ENCODE results near the gene RAI2. TPM values are rescaled to one million over a fixed set of nuclear protein-coding genes. Genes with fewer than 3 reads are reported as not detected.

RAI2 gene
- total RNA-seq, 2 donors from 2014 or later, result 1.1 TPM; not detected in 1

- no peak for ATAC-seq
- Mint-ChIP-seq H3K9me3 (no peaks in the 10 kb centered on the region), H3K36me3 (no peaks in the 10 kb centered on the region), H3K4me3 (no peak overlapping the region), H3K4me1 (ENCODE audit: low read depth in 2 of 2) (no peaks in the 10 kb centered on the region), H3K27ac (no peak overlapping the region), H3K27me3 (peaks cover 0 to 15% of the 10 kb centered on the region in 2 donors)
- DNase-seq (ENCODE audit: low spot score), result no peak
Measured at GRCh38 chrX:17818726-17819125, 42.4 kb downstream of the RAI2 start.

- no peaks in the 10 kb centered on the region for H3K4me1 Mint-ChIP-seq (ENCODE audit: low read depth in 2 of 2)
- DNase-seq (ENCODE audit: low spot score) (no peak), ATAC-seq (no peak)
- no peaks in the 10 kb centered on the region for H3K9me3 Mint-ChIP-seq
- peaks cover 0 to 18% of the 10 kb centered on the region in 2 donors for H3K27me3 Mint-ChIP-seq
- no peak overlapping the region for H3K27ac Mint-ChIP-seq
- H3K4me3 Mint-ChIP-seq, result no peak overlapping the region
- H3K36me3 Mint-ChIP-seq, result no peaks in the 10 kb centered on the region
Measured at GRCh38 chrX:17817251-17817650, 43.8 kb downstream of the RAI2 start.

GRCh38 chrX:17814557-17814956 is 46.5 kb downstream of the RAI2 start:
- Mint-ChIP-seq H3K4me1 (ENCODE audit: low read depth in 2 of 2) (no peaks in the 10 kb centered on the region), H3K27me3 (peaks cover 0 to 13% of the 10 kb centered on the region in 2 donors), H3K36me3 (no peaks in the 10 kb centered on the region), H3K27ac (no peak overlapping the region), H3K9me3 (no peaks in the 10 kb centered on the region), H3K4me3 (no peak overlapping the region)
- DNase-seq (ENCODE audit: low spot score), result no peak
- ATAC-seq, result no peak

GRCh38 chrX:17814059-17814458 is 47.0 kb downstream of the RAI2 start:
- H3K4me1 Mint-ChIP-seq (ENCODE audit: low read depth in 2 of 2), result no peaks in the 10 kb centered on the region
- H3K4me3 Mint-ChIP-seq, result no peak overlapping the region
- H3K36me3 Mint-ChIP-seq, result no peaks in the 10 kb centered on the region
- DNase-seq (ENCODE audit: low spot score) (no peak), ATAC-seq (no peak)
- no peak overlapping the region for H3K27ac Mint-ChIP-seq
- peaks cover 0 to 15% of the 10 kb centered on the region in 2 donors for H3K27me3 Mint-ChIP-seq
- H3K9me3 Mint-ChIP-seq, result no peaks in the 10 kb centered on the region

GRCh38 chrX:17813277-17813676 is 47.8 kb downstream of the RAI2 start:
- no peak overlapping the region for H3K27ac Mint-ChIP-seq
- no peak for DNase-seq (ENCODE audit: low spot score)

GRCh38 chrX:17812763-17813162 is 48.3 kb downstream of the RAI2 start:
- Mint-ChIP-seq H3K9me3 (no peaks in the 10 kb centered on the region), H3K36me3 (no peaks in the 10 kb centered on the region), H3K4me1 (ENCODE audit: low read depth in 2 of 2) (no peaks in the 10 kb centered on the region), H3K27me3 (peaks cover 0 to 16% of the 10 kb centered on the region in 2 donors), H3K27ac (no peak overlapping the region), H3K4me3 (no peak overlapping the region)
- no peak for ATAC-seq
- DNase-seq (ENCODE audit: low spot score), result no peak

More at GRCh38 chrX:17813277-17813676, 47.8 kb downstream of the RAI2 start:
- Mint-ChIP-seq H3K4me1 (ENCODE audit: low read depth in 2 of 2) (no peaks in the 10 kb centered on the region), H3K9me3 (no peaks in the 10 kb centered on the region), H3K36me3 (no peaks in the 10 kb centered on the region), H3K4me3 (no peak overlapping the region), H3K27me3 (peaks cover 0 to 16% of the 10 kb centered on the region in 2 donors)
- ATAC-seq, result no peak

GRCh38 chrX:17809984-17810383 is 51.1 kb downstream of the RAI2 start:
- no peaks in the 10 kb centered on the region for H3K9me3 Mint-ChIP-seq
- no peak for DNase-seq (ENCODE audit: low spot score)
- no peak overlapping the region for H3K4me3 Mint-ChIP-seq
- peaks cover 0 to 8% of the 10 kb centered on the region in 2 donors for H3K27me3 Mint-ChIP-seq
- no peak overlapping the region for H3K27ac Mint-ChIP-seq
- no peaks in the 10 kb centered on the region for H3K4me1 Mint-ChIP-seq (ENCODE audit: low read depth in 2 of 2)
- H3K36me3 Mint-ChIP-seq, result no peaks in the 10 kb centered on the region
- ATAC-seq, result no peak

- ATAC-seq (no peak), DNase-seq (ENCODE audit: low spot score) (no peak)
- Mint-ChIP-seq H3K9me3 (no peaks in the 10 kb centered on the region), H3K4me1 (ENCODE audit: low read depth in 2 of 2) (no peaks in the 10 kb centered on the region), H3K27me3 (peaks cover 0 to 8% of the 10 kb centered on the region in 2 donors), H3K36me3 (no peaks in the 10 kb centered on the region), H3K4me3 (no peak overlapping the region), H3K27ac (no peak overlapping the region)
Measured at GRCh38 chrX:17809273-17809672, 51.8 kb downstream of the RAI2 start.

- Mint-ChIP-seq H3K4me3 (no peak overlapping the region), H3K27ac (no peak overlapping the region), H3K27me3 (peaks cover 0 to 3% of the 10 kb centered on the region in 2 donors), H3K9me3 (no peaks in the 10 kb centered on the region), H3K4me1 (ENCODE audit: low read depth in 2 of 2) (no peaks in the 10 kb centered on the region), H3K36me3 (no peaks in the 10 kb centered on the region)
- no peak for ATAC-seq
- DNase-seq (ENCODE audit: low spot score), result no peak
Measured at GRCh38 chrX:17805120-17805519, 56.0 kb downstream of the RAI2 start.

GRCh38 chrX:17803449-17803848 is 57.6 kb downstream of the RAI2 start:
- H3K36me3 Mint-ChIP-seq, result no peaks in the 10 kb centered on the region
- DNase-seq (ENCODE audit: low spot score), result no peak
- ATAC-seq, result no peak
- H3K4me1 Mint-ChIP-seq (ENCODE audit: low read depth in 2 of 2), result no peaks in the 10 kb centered on the region
- H3K4me3 Mint-ChIP-seq, result no peak overlapping the region
- H3K27ac Mint-ChIP-seq, result no peak overlapping the region
- no peaks in the 10 kb centered on the region for H3K27me3 Mint-ChIP-seq
- no peaks in the 10 kb centered on the region for H3K9me3 Mint-ChIP-seq

- Mint-ChIP-seq H3K4me3 (no peak overlapping the region), H3K4me1 (ENCODE audit: low read depth in 2 of 2) (no peaks in the 10 kb centered on the region), H3K27me3 (no peaks in the 10 kb centered on the region), H3K36me3 (no peaks in the 10 kb centered on the region), H3K27ac (no peak overlapping the region), H3K9me3 (no peaks in the 10 kb centered on the region)
- DNase-seq (ENCODE audit: low spot score) (no peak), ATAC-seq (no peak)
Measured at GRCh38 chrX:17802756-17803155, 58.3 kb downstream of the RAI2 start.

- Mint-ChIP-seq H3K27me3 (peaks cover 6 to 9% of the 10 kb centered on the region in 2 donors), H3K4me3 (no peak overlapping the region), H3K9me3 (no peaks in the 10 kb centered on the region), H3K4me1 (ENCODE audit: low read depth in 2 of 2) (no peaks in the 10 kb centered on the region), H3K36me3 (no peaks in the 10 kb centered on the region), H3K27ac (no peak overlapping the region)
- no peak for DNase-seq (ENCODE audit: low spot score)
- no peak for ATAC-seq
Measured at GRCh38 chrX:17801431-17801830, 59.7 kb downstream of the RAI2 start.

GRCh38 chrX:17798921-17799320 is 62.2 kb downstream of the RAI2 start:
- no peak overlapping the region for H3K27ac Mint-ChIP-seq
- DNase-seq (ENCODE audit: low spot score) (no peak), ATAC-seq (no peak)
- H3K9me3 Mint-ChIP-seq, result no peaks in the 10 kb centered on the region
- H3K4me1 Mint-ChIP-seq (ENCODE audit: low read depth in 2 of 2), result no peaks in the 10 kb centered on the region
- no peaks in the 10 kb centered on the region for H3K36me3 Mint-ChIP-seq
- H3K4me3 Mint-ChIP-seq, result no peak overlapping the region
- peaks cover 6 to 9% of the 10 kb centered on the region in 2 donors for H3K27me3 Mint-ChIP-seq

- no peak overlapping the region for H3K4me3 Mint-ChIP-seq
- H3K27ac Mint-ChIP-seq, result no peak overlapping the region
Measured at GRCh38 chrX:17792826-17793225, 68.3 kb downstream of the RAI2 start.

GRCh38 chrX:17788956-17789562 is 72.0 kb downstream of the RAI2 start:
- H3K36me3 Mint-ChIP-seq, result no peaks in the 10 kb centered on the region
- no peak for ATAC-seq
- DNase-seq (ENCODE audit: low spot score), result no peak
- H3K27ac Mint-ChIP-seq, result no peak overlapping the region
- H3K27me3 Mint-ChIP-seq, result peaks cover 18% of the 10 kb centered on the region in 2 donors
- no peaks in the 10 kb centered on the region for H3K9me3 Mint-ChIP-seq
- no peaks in the 10 kb centered on the region for H3K4me1 Mint-ChIP-seq (ENCODE audit: low read depth in 2 of 2)
- H3K4me3 Mint-ChIP-seq, result no peak overlapping the region

More at GRCh38 chrX:17792826-17793225, 68.3 kb downstream of the RAI2 start:
- Mint-ChIP-seq H3K9me3 (no peaks in the 10 kb centered on the region), H3K36me3 (no peaks in the 10 kb centered on the region), H3K4me1 (ENCODE audit: low read depth in 2 of 2) (no peaks in the 10 kb centered on the region), H3K27me3 (peaks cover 21 to 27% of the 10 kb centered on the region in 2 donors)
- no peak for ATAC-seq
- no peak for DNase-seq (ENCODE audit: low spot score)

All from natural killer cell treated with Interleukin-12 subunit alpha and Interleukin-12 subunit beta and Interleukin-15 and Interleukin-18, amount 100 ng/mL, for 72 hours (primary cell).